Activated CD8-positive, alpha-beta memory T cell treated with anti-CD3 and anti-CD28 coated beads, Interleukin-2, amount 50 U/mL, for 24 hours (primary cell): ENCODE results near the gene CTBP2.
"Not testable (repeated sequence)": the region's sequence is repeated elsewhere in the genome, so short reads cannot be mapped to it uniquely, and the experiment has no call there.

ENCODE experiments used
- DNase-seq: peaks from one replicate; pipeline ENCODE4 v3.0.0-alpha.2; 2020; ENCODE audit errors: extremely low read depth

CTBP2 gene

DNA sequence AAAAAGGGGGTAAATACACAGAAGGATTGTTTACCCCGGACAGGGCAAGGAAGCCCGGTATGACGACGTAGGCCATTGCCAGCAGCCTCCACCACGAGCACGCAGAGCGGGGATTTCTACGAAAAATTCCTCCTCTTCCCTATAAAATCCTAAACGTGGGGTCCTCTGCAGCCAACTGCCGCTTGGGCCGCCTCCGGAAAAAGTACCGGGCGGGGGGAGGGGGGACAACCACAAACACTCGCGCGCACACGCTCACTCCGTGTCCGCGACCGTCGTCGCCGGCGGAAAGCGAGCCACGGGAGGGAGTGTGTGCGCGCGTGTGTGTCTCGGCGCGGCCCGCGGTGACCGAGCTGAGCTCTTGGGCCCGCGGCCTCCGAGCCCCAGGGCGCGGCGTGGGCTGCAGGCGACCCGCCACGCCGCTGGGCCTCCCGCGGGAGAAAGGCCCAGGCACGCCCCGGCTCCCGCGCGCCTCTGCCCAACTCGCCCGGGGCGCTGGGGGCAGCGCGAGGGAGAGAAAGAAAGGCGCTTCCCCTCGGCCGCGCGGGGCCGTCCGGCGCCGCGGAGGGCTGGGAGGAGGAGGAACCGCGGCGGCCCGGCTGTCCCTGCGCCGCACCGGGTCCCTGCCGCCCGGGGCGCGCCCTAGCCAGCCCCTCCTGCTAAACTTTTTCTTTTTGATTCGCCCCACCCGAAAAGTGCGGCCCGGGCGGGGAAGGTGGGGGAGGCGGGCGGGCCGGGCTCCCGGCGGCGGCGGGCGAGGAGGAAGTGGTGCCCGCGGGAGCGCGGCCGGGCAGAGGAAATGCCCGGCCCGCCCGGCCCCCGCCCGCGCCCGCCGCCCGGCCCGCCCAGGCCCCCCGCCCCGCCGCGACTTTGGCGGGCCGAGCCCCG, 1.5 kb downstream of the CTBP2 start:
- DNase-seq = no peak

DNA sequence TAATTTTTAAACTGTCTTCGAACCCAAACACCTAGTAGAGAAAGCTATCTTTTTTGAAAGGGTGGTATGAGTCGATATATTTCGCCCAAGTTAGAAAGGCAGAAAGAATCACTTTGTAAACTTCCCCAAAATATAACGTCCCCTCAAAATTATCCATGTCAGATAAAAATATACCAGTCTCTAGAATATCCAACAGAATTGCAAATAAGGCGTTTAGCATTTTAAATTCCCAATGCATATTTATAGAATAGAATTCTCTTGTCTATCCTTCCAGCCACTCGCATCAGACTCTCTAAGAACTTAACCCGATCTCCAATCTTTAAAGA, 2.1 kb downstream of the CTBP2 start:
- no peak for DNase-seq

DNA sequence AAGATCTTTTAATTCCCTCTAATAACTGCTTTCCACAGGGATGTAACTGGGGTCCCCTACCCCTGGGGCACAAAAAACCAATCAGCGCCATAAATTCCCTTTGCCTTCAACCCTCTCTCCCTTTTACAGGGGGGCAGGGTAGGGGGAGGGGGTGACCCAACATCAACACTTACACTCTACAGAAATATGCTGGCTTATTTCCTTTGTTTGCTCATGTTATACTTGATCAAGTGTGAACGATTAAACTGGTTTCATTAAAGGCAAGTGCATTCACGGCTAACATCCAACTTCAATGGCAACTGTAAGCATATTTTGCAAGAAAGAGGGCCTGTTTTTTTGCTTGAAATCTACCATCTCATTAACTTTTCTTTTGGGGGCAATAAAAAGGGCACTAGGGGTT, 2.9 kb downstream of the CTBP2 start:
- DNase-seq = no peak

DNA sequence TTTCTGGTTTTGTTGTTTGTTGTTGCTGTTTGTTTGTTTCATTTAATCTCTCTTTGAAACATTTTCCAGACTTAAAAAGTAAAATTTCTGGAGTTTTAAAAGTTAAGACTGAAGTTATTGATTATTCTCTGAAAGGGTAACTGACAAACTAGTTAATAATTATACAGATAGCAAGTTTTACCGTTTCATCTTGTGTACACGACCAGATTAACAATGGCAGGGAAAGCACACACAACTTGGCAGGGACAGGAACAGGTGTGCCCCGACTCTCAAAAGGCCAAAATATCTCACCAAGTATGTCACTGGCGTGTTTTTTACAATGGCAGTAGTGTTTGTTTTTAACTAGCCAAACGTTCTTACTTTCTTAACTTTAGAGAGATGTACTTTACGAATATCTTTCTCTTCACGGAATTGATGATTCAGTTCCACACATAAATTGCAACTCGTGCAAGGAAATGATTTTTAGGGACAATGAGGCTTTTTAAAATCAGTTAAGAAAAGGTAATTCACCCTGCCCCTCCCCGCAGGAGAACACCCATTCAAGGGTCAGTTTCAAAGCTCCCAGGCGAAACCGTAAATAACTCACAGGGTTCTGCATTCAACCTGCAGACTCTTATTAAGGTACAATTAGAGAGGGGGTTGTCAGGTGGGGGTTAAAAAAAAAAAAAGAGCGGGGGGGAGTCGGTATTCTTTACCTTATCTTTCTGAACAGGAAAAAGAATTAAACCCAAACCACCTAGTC, 3.5 kb downstream of the CTBP2 start:
- DNase-seq = no peak

DNA sequence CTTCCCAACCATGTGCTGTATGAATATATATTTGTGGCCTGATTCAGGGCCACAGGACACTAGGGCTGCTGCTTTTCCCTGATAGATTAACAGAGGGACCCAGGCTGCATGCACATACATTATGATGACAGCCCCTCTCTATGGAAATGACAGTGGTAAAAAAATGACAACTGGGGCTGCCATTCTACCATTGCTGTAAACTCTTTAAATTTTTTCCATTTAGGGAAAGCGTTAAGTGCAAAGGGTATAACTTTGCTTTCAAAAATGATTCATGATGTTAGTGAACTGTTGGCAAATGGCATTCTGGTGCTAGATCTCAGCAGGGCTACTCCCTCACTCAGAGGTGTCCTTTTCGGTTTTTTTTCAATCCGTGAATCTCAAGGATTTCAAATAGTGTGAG, 4.2 kb downstream of the CTBP2 start:
- no peak for DNase-seq

DNA sequence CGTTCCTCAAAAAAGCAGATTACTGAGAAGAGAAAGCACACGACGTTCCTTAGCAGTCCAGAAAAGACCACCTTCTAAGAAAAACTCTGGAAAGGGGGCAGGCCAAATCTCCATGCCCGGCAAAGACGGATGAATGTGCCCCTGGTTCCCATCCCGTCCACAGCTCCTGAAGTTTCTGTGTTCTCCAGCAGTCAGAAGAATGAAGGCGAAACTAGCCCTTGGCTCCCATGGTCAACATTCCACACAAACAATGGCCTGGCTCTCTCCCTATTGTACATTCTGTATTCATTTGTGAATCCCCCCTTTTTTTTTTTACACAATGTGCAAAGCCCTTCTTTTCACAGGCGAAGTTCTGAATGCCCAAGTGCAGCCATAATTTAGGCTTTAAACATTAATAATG, 5.3 kb downstream of the CTBP2 start:
- DNase-seq = no peak

DNA sequence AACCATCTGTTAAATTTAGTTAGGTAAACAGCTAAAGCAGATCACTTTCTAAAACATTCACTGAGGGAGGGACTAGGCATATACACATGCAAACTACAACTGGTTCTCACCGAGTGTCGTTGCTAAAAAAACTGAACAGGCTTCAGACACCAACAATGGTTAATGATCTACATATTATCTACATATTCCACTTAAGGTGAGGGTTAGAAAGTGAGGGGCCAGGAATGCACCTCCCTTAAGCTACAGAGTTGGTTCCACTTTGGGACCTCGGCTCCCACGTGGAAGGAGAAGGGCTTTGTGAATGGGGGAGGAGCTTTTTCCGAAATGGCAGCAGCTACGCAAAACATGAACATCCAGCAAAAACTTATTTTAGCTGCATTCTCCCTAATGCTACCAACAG, 5.8 kb downstream of the CTBP2 start:
- no peak for DNase-seq

DNA sequence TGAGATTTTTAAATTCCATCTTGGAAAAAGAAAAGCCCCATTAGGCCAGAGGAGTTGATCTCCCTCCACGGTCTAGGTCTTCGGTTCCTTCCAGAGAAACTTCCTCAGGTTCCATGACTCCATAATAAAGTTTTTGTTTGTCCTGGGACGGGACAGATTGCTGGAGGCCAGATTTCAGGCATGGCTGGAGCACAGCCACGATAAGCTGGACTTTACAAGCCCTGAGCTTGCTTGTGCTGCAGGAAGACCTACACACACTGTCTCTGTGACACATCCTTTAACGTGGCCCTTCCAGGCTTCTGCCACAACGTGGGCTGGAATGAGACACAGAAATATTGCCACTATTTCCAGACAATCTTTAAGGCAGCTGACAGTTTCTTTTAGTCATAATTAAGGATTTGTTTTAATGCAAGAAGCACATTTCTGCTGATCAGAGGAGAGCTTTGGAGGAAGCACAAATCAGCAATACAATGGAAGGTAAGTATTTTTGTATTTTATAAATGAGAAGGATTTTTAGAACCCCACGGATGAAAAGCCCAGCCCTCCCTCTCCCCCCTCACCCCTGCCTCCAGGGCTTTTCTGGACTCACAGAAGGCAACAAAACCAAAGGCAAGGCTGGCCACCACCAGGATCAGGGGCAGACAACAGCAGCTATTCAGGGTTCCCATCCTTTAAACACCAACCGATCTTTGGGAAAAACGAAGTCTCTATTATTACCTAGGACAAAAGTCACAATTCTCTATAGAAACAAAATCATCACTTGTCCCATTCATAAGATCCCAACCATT, 6.5 kb downstream of the CTBP2 start:
- no peak for DNase-seq

DNA sequence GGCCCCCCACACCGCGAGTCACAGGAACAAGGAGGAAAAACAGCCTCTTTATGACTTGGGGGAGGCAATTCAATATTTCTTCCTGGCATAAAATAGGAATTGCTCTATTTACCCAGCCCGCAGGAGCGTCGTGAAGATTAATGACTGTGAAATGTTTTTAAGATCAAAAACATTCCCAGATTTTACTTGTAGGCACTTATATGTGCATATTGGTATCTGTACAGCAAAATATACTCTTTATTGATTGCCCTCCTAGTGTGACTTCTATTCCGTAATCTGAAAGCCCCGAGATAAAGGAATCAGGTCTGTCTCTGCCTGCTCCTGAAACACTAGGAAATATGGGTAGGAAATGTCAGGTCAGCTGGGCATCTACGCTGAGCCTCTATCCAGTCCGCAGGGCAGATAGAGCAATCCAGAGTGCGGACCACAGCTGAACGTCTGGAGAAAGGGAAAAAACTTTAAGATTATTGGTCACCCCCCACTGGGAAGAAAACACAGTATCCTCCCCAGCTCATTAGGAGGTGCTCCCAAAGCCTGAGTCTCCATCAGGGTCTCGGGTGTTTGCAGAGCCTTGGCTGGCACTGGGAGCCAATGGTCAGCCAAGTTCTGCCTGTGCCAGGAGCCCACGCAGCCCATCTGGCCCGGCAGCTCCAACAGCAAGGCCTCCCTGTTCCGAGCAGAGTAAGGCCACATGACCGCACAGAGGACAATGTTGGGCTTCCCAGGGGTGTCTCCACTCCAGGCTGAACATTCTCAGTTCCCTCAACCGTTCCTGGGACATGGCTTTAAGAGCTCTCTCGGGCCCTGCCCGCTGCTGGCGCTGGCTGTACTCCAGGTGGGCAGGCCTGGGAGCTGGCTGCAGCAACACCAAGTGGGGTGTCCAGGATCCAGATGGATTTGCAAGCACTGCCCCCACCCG, 7.7 kb downstream of the CTBP2 start:
- DNase-seq = no peak

DNA sequence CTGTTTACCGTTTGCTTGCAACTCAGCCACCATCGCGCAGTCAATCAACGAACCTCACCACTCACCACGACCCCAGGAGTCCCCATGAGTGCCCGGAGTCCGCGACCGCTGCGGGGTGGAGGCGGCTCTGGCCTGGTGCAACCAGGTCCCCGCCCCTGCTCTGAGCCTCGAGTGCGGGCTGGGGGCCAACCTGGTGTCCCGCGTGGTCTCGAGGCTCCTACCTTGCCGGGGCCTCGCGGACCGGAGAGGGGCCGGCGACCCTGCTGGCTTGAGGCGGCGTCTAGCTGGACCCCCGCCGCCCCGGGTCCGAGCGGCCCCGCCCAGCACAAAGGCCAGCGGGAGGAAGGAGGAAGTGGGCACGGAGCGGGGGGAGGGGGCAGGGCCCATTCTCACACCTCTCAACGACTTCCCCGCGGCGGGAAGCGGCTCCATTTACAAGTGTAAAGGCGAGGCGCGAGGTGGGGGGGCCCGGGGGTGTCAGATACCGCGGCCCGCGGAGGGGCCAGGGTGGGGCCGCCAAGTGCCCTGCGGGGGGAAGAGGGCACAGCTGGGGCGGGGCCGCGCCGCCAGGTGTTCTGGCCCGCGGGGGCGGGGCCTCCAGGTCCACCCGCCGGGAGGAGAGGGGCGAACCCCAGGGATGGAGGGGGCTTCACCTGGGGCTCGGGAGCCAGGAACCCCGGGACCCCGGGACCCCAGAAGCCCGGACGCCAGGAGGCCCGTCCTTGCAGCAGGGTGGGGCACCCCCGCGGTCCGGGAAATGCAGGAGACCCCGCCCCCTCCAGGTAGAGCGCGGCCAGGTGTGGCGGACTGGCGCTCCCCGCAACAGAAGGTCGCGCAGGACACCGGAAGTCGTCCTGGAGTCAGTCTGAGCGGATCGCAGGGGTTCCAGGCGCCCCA, 8.6 kb downstream of the CTBP2 start:
- DNase-seq = no peak

DNA sequence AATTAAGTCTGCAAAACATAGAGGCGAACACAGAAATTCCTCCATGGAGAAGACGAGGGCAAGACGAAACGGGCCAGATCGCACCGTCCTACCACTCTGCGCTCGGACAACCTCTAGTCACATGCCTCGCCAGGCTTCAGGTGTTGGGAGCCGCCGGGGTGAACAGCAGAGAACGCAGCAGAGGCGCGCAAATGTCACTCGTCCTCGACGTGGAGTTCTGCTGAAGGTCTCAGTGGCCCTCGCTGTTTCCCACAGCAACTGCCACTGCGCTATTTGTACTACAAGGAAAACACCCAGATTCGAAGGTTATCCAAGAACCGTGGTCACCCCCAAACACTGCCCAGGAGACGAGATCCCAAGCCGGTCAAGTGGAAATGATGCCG, 9.2 kb downstream of the CTBP2 start:
- no peak for DNase-seq

DNA sequence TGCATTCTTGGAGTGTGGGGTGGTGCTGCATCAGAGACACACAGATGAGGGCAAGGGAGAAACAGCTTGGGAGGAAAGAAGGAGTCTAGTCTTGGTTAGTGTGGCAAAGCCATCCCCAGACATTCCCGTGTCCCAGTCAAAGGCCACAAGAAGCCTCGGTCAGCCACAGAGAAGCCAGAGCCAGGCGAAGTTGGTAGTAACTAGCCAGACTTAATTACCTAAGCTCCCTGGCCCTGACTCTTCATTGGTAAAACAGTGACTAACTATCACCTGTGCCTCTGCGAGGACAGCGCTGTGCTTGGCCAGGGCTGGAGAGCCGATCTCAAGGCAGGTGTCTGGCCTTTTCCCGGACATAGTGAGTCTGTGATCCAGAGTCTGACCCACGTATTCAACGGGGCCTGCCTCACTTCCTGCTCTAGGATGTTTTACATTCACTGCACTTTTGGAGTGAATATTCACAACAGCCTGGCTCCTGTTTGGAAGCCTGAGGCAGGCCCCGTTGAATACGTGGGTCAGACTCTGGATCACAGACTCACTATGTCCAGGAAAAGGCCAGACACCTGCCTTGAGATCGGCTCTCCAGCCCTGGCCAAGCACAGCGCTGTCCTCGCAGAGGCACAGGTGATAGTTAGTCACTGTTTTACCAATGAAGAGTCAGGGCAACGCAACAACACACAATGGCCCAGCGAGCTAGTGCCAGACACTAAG, 9.8 kb downstream of the CTBP2 start:
- not testable (repeated sequence) for DNase-seq

DNA sequence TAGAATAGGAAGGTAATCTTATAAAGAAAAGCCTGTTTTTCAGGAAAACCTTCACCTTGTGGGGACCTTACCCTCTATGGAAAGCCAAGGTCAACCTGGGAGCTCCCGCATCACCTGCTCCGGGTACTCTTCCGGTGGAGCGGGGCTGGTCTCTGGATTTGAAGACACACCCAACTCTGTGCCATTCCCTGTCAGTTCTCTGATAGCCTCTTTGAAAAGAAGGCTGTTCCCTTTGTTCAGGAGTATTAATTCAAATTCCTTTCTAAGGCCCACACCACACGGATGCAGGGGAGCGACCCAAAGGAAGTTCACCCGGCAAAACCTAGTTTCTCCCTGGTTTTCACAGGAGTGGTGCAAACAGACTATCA, 10.7 kb downstream of the CTBP2 start:
- DNase-seq = no peak

DNA sequence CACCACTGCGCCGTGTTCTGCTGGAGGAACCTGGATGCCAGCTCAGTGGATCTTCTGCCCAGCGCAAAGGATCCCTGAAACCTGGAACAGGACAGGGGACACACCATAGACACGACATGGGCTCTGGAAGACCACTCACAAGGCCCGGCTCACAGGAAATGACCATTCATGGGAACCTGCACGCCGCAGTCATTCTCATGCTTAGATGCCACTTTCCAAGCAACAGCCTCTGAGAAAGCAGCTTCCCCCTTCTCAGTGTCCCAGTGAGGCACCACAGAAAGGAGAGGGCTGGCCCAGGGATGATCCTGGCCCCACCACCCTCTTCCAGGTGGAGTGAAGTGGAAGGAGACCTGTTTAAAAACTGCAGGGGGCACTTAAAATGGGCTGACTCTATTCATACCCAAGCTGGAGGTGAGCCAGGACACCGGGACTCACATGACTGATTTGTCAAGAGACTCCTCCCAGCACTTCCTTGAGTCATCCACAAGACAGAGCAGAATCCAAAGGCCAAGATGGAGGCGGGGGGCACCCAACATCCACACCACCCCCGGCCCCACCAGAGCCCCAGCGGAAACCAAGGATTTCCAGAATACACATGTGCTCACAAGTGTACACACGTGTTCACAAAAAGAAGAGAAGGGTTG, 11.2 kb downstream of the CTBP2 start:
- no peak for DNase-seq

DNA sequence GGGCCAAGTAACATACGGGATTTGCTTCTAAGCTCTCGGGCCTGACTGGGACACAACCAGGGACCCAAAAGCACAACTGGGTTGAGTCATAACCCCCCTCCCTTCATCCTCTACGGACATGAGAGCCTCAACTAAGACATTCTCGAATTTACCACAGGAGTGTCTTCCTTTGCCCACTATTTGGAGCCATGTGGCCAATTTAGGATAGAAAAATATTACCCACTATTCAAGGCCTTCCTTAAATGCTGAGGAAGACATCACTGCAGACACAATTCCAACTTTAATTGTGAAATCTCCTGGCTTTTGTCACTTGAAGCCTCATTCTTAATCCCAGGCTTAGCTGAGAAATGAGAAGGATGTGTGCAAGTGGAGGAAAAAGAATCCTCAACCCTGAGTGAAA, 11.8 kb downstream of the CTBP2 start:
- DNase-seq = no peak

DNA sequence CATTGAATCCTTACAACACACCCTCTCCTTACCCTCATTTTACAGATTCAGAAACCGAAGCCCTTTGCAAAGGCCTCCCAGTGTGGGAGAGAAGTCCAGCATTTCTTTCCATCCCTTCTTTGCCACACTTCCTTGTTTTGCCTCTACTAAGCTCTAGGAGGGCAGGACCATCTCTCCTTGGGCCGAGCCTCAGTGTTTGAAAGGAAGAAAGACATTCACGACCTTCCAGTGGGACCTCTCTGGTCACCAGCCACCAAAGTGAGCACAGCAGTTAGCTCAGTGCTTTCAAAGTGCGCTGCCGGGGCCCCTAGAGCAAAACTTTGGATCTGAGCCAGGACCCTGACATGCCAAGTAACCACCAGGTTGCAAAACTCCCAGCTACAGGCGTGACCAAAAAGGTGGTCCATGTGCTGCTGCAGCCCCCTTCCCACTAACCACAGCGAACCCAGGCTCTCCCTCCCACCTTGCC, 12.4 kb downstream of the CTBP2 start:
- no peak for DNase-seq

DNA sequence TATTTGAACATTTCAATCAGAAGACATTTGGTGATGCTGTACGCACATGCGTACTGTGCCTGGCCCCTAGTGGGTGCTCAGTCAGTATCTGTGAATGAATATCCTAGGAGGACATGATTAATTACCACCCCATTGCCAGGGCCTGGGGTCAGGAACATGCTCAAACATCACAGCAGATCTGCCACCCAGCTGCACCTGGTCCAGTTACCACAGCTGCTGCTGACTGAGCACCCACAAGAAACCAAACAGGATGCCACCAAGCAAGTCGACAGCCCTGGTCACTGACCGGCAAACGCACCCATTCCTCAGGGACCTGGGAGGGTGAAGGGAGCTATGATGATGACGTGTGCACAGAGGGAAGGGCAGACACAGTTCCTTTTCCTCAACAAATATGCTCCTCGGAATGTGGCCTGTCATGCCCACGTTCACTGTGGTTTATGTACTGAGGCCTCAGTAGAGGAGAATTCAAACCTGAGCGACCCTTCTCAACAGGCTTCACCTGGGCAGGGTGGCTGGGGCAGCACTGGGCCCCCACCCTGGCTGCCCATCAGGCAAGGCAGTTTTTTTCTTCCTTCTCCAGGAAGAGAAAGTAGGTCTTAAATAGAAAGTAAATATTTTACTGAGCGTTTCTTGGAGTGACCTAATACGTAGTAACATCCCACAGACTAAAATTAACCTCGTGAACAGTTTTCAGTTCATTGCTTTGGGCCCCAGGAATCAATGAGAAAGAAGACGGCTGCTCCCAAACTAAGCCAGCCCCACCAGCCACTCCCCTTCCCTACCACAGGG, 13.4 kb downstream of the CTBP2 start:
- no peak for DNase-seq

DNA sequence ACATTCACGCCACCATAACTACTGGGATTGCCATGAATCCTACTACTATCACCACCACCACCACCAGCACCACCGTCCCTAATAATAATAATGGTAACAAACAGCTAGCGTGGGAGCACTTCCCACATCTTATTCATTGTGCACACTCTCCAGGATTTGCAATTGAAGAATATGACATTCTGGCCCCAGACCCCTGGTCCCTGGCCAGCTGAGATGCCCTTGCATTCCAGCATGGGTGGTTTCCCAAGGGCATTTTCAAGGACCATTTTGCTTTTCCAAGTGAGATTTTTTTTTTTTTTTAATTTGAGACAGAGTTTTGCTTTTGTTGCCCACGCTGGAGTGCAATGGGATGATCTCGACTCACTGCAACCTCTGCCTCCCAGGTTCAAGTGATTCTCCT, 14.7 kb downstream of the CTBP2 start:
- DNase-seq = no peak
